H9 (cell line): ENCODE results near the gene PRKAR2A. TPM values are rescaled to one million over a fixed set of nuclear protein-coding genes. Genes with fewer than 3 reads are reported as not detected.
"Not testable (repeated sequence)": the region's sequence is repeated elsewhere in the genome, so short reads cannot be mapped to it uniquely, and the experiment has no call there.

Source experiments
- DNase-seq: peaks from one replicate; pipeline ENCODE4 v3.0.0-alpha.2; 2017
- H2AFZ ChIP-seq: one replicate; pipeline ENCODE4 v1.6.1; 2013; ENCODE audit warnings: mild to moderate bottlenecking, low read length, control low read depth, moderate library complexity
- H2AK5ac ChIP-seq: 2 replicates; pipeline ENCODE4 v1.6.1; 2013; ENCODE audit warnings: low read length, control low read depth, mixed read lengths; ENCODE audit not compliant: insufficient read length
- H2BK120ac ChIP-seq: one replicate; pipeline ENCODE4 v1.6.1; 2013; ENCODE audit warnings: low read depth, mild to moderate bottlenecking, low read length, control low read depth, inconsistent platforms; ENCODE audit not compliant: poor library complexity, severe bottlenecking
- H2BK12ac ChIP-seq: 2 replicates; pipeline ENCODE4 v1.6.1; 2013; ENCODE audit warnings: low read length, control low read depth, mixed read lengths, low read depth; ENCODE audit not compliant: insufficient read length
- H2BK15ac ChIP-seq: 2 replicates; pipeline ENCODE4 v1.6.1; 2013; ENCODE audit warnings: low read depth, low read length, control low read depth
- H2BK20ac ChIP-seq: one replicate; pipeline ENCODE4 v1.6.1; 2013; ENCODE audit warnings: low read depth, mild to moderate bottlenecking, low read length, control low read depth, inconsistent platforms; ENCODE audit not compliant: poor library complexity, severe bottlenecking
- H2BK5ac ChIP-seq: 2 replicates; pipeline ENCODE4 v1.6.1; 2013; ENCODE audit warnings: low read length, control low read depth, mixed read lengths; ENCODE audit not compliant: insufficient read length
- H3K14ac ChIP-seq: 2 replicates; pipeline ENCODE4 v1.6.1; 2013; ENCODE audit warnings: low read length, control low read depth; ENCODE audit not compliant: insufficient read depth
- H3K18ac ChIP-seq: 2 replicates; pipeline ENCODE4 v1.6.1; 2013; ENCODE audit warnings: low read depth, mild to moderate bottlenecking, mixed read lengths, low read length, control low read depth; ENCODE audit not compliant: insufficient read length
- H3K23ac ChIP-seq: 2 replicates; pipeline ENCODE4 v1.6.1; 2013; ENCODE audit warnings: low read length, control low read depth, mixed read lengths, low read depth; ENCODE audit not compliant: insufficient read length
- H3K23me2 ChIP-seq: 2 replicates; pipeline ENCODE4 v1.6.1; 2013; ENCODE audit warnings: low read depth, mild to moderate bottlenecking, mixed read lengths, low read length, control low read depth; ENCODE audit not compliant: insufficient read length, poor library complexity, severe bottlenecking
- H3K27ac ChIP-seq: 2 replicates; pipeline ENCODE4 v1.5.1; 2013; ENCODE audit warnings: low read length, control low read depth, mixed read lengths, low read depth; ENCODE audit not compliant: insufficient read length
- H3K27me3 ChIP-seq: 2 replicates; pipeline ENCODE4 v1.6.1; 2013; ENCODE audit warnings: low read length, control low read depth, inconsistent platforms; ENCODE audit not compliant: insufficient read depth
- H3K4ac ChIP-seq: 2 replicates; pipeline ENCODE4 v1.6.1; 2013; ENCODE audit warnings: low read depth, mild to moderate bottlenecking, control low read depth, inconsistent platforms, low read length, moderate library complexity
- H3K4me1 ChIP-seq: 2 replicates; pipeline ENCODE4 v1.6.1; 2013; ENCODE audit warnings: low read length, control low read depth, inconsistent platforms; ENCODE audit not compliant: insufficient read depth
- H3K4me2 ChIP-seq: 2 replicates; pipeline ENCODE4 v1.6.1; 2013; ENCODE audit warnings: low read length, control low read depth, mixed read lengths; ENCODE audit not compliant: insufficient read length, insufficient read depth
- H3K56ac ChIP-seq: 2 replicates; pipeline ENCODE4 v1.6.1; 2013; ENCODE audit warnings: low read depth, mild to moderate bottlenecking, mixed read lengths, low read length, control low read depth; ENCODE audit not compliant: insufficient read length
- H3K79me1 ChIP-seq: 2 replicates; pipeline ENCODE4 v1.6.1; 2013; ENCODE audit warnings: low read depth, mild to moderate bottlenecking, moderate library complexity, low read length, control low read depth, inconsistent platforms; ENCODE audit not compliant: insufficient read depth, poor library complexity, severe bottlenecking
- H3K79me2 ChIP-seq: 2 replicates; pipeline ENCODE4 v1.6.1; 2013; ENCODE audit warnings: low read length, control low read depth, inconsistent platforms; ENCODE audit not compliant: insufficient read depth
- H3K9ac ChIP-seq: 2 replicates; pipeline ENCODE4 v1.6.1; 2013; ENCODE audit warnings: low read length, control low read depth, mixed read lengths; ENCODE audit not compliant: insufficient read length; ENCODE audit errors: extremely low read depth
- H3K9me3 ChIP-seq: one replicate; pipeline ENCODE4 v1.6.1; 2013; ENCODE audit warnings: low read depth, low read length, inconsistent platforms; ENCODE audit not compliant: control insufficient read depth
- H3T11ph ChIP-seq: one replicate; pipeline ENCODE4 v1.6.1; 2013; ENCODE audit warnings: mild to moderate bottlenecking, low read length, control low read depth, inconsistent platforms
- H4K20me1 ChIP-seq: one replicate; pipeline ENCODE4 v1.6.1; 2013; ENCODE audit not compliant: control insufficient read depth, insufficient read length, insufficient read depth
- H4K5ac ChIP-seq: 2 replicates; pipeline ENCODE4 v1.6.1; 2013; ENCODE audit warnings: low read depth, mild to moderate bottlenecking, mixed read lengths, low read length, control low read depth; ENCODE audit not compliant: insufficient read length
- H4K8ac ChIP-seq: replicated peaks from 2 replicates; pipeline ENCODE4 v1.6.1; 2013; ENCODE audit warnings: low read length, control low read depth, mixed read lengths, low read depth; ENCODE audit not compliant: insufficient read length
- H4K91ac ChIP-seq: 2 replicates; pipeline ENCODE4 v1.6.1; 2013; ENCODE audit warnings: low read depth, mild to moderate bottlenecking, moderate library complexity, mixed read lengths, low read length, control low read depth; ENCODE audit not compliant: insufficient read length
- H3K27ac Mint-ChIP-seq, 3 experiments: 2 replicates in 2 of 3; 3 replicates in 1 of 3; pipeline ENCODE4 v1.8.0; 2020 to 2021; ENCODE audit warnings: mixed read lengths in 3 of 3, mild to moderate bottlenecking in 1 of 3, moderate library complexity in 1 of 3
- H3K27me3 Mint-ChIP-seq: 2 replicates; pipeline ENCODE4 v1.8.0; 2021; ENCODE audit warnings: low read depth, mild to moderate bottlenecking, moderate library complexity, mixed read lengths
- H3K36me3 Mint-ChIP-seq, 3 experiments: 2 replicates in 2 of 3; 3 replicates in 1 of 3; pipeline ENCODE4 v1.8.0; 2020 to 2021; ENCODE audit warnings: low read depth in 3 of 3, mixed read lengths in 3 of 3; ENCODE audit not compliant: insufficient read depth in 1 of 3
- H3K4me1 Mint-ChIP-seq, 2 experiments: 2 replicates each; pipeline ENCODE4 v1.8.0; 2020; ENCODE audit warnings: mixed read lengths in 2 of 2
- H3K4me3 Mint-ChIP-seq, 2 experiments: 2 replicates in 1 of 2; 3 replicates in 1 of 2; pipeline ENCODE4 v1.8.0; 2020 to 2021; ENCODE audit warnings: mild to moderate bottlenecking in 2 of 2, mixed read lengths in 2 of 2, moderate library complexity in 1 of 2
- H3K9me3 Mint-ChIP-seq, 2 experiments: 2 replicates in 1 of 2; 3 replicates in 1 of 2; pipeline ENCODE4 v1.8.0; 2020; ENCODE audit warnings: mild to moderate bottlenecking in 2 of 2, mixed read lengths in 2 of 2, moderate library complexity in 1 of 2
- CTCF ChIP-seq: fragments of 200-600 bp; sonication (generic); conservative IDR thresholded peaks from 3 replicates; pipeline ENCODE4 v1.8.0; 2021; ENCODE audit warnings: antibody characterized with exemption, mild to moderate bottlenecking
- WGBS: extraction: QIAGEN DNeasy Blood & Tissue Kit; methylation state at CpG from one replicate; pipeline ENCODE4 v1.1.7; 2013; ENCODE audit warnings: missing lambda C conversion rate, low lambda C conversion rate, mixed read lengths; ENCODE audit not compliant: insufficient read length; ENCODE audit errors: extremely low coverage; 5-methylcytosine and 5-hydroxymethylcytosine counted together
- total RNA-seq: library from RNA; stranded (reverse); gene quantifications from 2 replicates; pipeline ENCODE4 v1.2.1, GENCODE V29; 2021

PRKAR2A gene
- total RNA-seq, 1 experiment from 2014 or later: 39.1 TPM

GRCh38 chr3:48762816-48763215, 84.9 kb downstream of the PRKAR2A start:
- Mint-ChIP-seq H3K27me3 (no peaks in the 10 kb centered on the region), H3K27ac (no peak overlapping the region; a peak in 1 of 7 replicates), H3K4me3 (no peak overlapping the region), H3K4me1 (no peaks in the 10 kb centered on the region), H3K36me3 (peaks cover 0 to 14% (median 4%) of the 10 kb centered on the region in 3 experiments; a peak in 1 of 7 replicates), H3K9me3 (no peaks in the 10 kb centered on the region)
- Histone ChIP-seq H3K27ac (no peak overlapping the region), H3K4me2 (no peak overlapping the region), H3T11ph (no peak overlapping the region), H3K9me3 (no peaks in the 10 kb centered on the region), H3K56ac (no peak overlapping the region), H3K18ac (no peak overlapping the region), H4K8ac (no peak overlapping the region), H2AK5ac (no peak overlapping the region), H2BK15ac (no peak overlapping the region), H2BK12ac (no peak overlapping the region), H3K27me3 (no peaks in the 10 kb centered on the region), H3K4me1 (no peaks in the 10 kb centered on the region), H3K79me1 (no peaks in the 10 kb centered on the region), H4K20me1 (no peaks in the 10 kb centered on the region), H4K5ac (no peak overlapping the region), H2BK5ac (no peak overlapping the region), H3K79me2 (no peaks in the 10 kb centered on the region), H3K23me2 (no peaks in the 10 kb centered on the region), H2BK120ac (no peak overlapping the region), H3K14ac (no peak overlapping the region), H3K9ac (no peak overlapping the region), H2BK20ac (no peak overlapping the region), H3K23ac (no peak overlapping the region), H3K4ac (no peak overlapping the region), H2AFZ (no peak overlapping the region), H4K91ac (no peak overlapping the region)
- no peak for TF ChIP-seq CTCF
- WGBS: no CpG with 5 or more reads among the region's 3 CpGs
- no peak for DNase-seq

GRCh38 chr3:48759991-48760540, 87.6 kb downstream of the PRKAR2A start:
- H4K20me1 ChIP-seq, H3K9me3 Mint-ChIP-seq, H3K4me1 ChIP-seq, H4K8ac ChIP-seq, H3K18ac ChIP-seq, H3K56ac ChIP-seq, H3K4me3 Mint-ChIP-seq, H2AK5ac ChIP-seq, H2BK20ac ChIP-seq, H2BK120ac ChIP-seq, H3K27me3 ChIP-seq, DNase-seq, H3K9me3 ChIP-seq, H2BK15ac ChIP-seq, H3K14ac ChIP-seq, H3K23me2 ChIP-seq, H2BK5ac ChIP-seq, H2AFZ ChIP-seq, H2BK12ac ChIP-seq, H3K27ac ChIP-seq, H3K4me1 Mint-ChIP-seq, H3K27me3 Mint-ChIP-seq, H4K5ac ChIP-seq, H3K23ac ChIP-seq, H3K4me2 ChIP-seq, H3K79me2 ChIP-seq, H3K79me1 ChIP-seq, H4K91ac ChIP-seq, H3K9ac ChIP-seq, H3K4ac ChIP-seq, H3T11ph ChIP-seq: not testable (repeated sequence)
- Mint-ChIP-seq H3K36me3 (peaks cover 0 to 13% (median 4%) of the 10 kb centered on the region in 3 experiments; a peak in 1 of 7 replicates), H3K27ac (peak overlapping the region in 1 of 3 experiments; percentile 27; a peak in 1 of 7 replicates)
- no CpG with 5 or more reads among the region's 5 CpGs for WGBS
